ENCODE data around the gene SEC61B.

SEC61B gene

DNA sequence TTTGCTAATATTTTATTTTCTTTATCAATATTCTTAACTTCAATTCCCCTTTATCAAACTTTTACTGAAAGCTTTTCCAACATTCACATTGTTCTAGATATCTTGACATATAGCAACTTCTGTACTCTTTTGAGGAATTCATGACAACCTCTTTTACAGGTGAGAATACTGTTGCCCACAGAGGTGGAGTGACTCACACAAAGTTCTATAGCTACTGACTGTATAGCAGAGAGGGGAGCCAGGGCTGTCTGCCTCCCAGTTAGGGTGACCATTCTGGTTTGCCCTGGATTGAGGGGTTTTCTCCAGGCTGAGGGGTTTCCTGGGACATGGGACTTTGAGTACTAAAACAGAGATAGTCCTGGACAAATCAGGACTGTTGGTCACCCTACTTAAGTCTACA, 16.2 kb downstream of the SEC61B start:
- DNase-seq = no peak

DNA sequence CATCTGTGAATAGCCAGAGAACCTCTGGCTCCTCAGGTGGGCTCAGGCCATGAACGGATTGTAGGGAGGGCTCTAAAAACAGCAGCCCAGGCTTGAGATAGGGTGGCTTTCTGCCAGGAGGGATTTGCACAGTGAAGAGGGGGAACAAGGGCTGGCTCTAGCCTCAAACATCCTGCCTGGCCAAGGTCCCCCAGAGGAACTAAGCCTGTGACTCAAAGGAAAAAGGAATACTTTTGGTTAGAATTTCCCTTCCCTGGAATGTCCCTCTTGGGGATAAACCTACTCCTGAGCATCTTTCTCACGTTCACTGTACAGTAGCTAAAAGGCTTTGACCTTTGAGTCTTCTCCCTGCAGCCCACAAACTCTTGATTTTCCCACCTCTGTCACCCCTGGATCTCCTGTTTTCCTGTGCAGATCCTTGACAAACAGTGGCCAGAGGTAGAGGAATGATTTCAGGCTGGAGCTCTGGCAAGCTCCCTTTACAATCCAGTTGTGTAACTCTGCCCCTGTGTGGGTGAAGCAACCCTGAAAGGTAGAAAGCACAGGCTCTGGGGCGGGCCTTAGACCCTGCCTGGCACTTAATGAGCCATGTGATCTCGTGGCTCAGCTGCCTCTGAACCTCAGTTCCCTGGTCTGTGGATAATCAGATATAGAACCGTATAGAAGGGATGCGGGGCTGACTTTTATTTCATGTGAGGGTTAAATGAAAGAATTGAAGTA, 17.4 kb downstream of the SEC61B start:
- DNase-seq = no peak

DNA sequence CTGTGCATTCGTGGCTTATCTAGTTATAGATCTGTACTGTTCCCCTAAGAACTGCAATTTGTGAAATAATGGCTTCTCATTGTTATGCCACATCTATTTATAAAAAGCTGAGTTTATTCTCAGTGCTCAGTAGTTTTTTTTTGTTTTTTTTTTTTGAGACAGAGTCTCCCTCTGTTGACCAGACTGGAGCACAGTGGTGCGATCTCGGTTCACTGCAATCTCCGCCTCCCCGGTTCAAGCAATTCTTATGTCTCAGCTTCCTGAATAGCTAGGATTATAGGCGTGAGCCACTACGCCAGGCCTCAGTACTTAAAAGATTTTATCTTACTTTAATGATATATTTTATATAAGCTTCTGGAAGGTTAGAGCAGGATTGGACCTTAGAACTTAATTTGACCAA, 19.0 kb downstream of the SEC61B start:
- no peak for DNase-seq

DNA sequence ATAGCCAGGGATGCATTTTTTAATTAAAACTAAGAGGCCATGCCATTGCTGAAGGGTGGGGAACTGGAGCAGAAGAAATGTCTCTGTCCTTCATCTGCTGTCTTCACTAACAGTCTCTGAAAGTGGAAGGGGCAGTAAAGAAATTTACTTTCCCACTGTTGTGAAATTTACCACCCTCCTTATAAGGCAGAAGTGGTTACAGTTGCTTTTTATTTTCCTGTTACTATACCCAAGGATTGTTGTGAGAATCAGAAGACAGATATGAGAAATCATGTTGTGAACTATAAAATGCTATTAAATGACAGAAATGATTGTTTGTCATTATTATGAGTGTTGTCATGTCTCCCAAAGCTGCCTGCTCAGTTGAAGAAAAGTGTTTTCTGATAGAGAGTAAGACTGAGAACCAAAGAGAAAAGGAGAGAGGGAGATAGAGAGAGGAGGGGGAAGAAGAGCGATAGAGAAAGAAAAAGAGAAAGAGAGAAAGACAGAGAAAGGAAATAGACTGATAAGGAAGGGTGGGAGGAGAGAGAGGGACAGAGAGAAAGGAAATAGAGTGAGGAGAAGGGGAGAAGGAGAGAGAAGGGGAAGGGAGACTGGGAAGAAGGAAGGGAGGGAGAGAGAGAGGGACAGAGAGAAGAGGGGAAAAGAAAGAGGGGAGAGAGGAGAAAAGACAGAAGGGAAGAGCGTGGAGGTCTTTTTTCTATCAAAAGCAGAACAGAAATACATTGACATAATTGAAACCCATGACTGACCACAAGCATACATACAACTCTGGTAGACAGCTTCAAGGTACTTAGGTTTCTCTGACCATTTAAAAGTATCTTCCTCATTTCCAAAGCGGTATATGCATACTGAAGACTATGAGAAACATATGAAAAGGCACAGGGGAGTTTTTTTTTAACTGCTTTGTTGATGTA, 22.5 kb downstream of the SEC61B start:
- DNase-seq = peak; percentile 30 to 45

DNA sequence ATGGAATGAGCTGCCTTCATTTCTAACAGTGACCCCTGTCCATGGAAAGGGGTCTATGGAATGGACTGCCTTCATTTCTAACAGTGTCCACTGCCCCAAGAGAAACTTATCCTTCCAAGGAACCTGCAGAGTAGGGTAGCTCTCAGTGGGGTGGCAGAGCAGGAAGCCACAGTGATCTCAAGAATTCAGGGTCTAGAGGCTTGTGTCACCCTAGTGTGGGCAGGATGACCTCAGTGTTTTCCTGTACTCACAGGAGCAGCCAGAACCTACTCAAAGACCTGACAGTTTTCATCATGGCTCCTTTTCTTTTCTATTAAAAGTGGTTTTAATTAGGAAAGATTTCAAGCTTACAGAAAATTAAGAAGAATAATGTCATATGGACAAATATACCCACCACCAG, 27.5 kb downstream of the SEC61B start:
- peak in 1 of 2 donors; percentile 55 for DNase-seq

DNA sequence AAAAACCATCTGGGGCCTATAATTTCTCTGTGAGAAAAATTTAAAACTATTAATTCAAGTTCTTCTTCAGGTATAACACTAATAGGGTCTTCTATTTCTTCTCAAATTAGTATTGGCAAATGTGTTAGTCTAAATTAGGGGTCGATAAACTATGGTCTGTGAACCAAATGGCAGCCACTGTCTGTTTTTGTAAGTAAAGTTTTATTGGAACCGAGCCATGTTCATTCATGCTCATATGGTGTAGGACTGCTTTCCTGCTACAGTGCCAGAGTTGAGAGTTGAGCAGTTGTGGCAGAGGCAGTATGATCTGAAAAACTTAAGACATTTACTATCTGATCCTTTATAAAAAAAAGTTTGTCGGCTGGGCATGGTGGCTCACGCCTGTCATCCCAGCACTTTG, 29.1 kb downstream of the SEC61B start:
- no peak for DNase-seq

DNA sequence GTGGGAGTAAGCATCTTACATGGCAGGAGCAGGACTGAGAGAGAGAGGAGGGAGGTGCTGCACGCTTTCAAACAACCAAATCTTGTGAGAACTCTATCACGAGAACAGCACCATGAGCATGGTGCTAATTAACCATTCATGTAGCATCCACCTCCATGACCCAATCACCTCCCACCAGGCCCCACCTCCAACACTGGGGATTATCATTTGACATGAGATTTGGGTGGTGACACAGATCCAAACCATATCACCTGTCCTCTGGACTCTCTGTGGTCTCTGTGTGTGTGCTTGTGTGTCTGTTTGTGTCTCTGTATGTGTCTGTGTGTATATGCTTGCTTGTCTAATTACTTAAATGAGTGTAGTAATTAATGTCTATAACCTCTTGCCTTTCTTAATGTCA, 31.1 kb downstream of the SEC61B start:
- no peak for DNase-seq

DNA sequence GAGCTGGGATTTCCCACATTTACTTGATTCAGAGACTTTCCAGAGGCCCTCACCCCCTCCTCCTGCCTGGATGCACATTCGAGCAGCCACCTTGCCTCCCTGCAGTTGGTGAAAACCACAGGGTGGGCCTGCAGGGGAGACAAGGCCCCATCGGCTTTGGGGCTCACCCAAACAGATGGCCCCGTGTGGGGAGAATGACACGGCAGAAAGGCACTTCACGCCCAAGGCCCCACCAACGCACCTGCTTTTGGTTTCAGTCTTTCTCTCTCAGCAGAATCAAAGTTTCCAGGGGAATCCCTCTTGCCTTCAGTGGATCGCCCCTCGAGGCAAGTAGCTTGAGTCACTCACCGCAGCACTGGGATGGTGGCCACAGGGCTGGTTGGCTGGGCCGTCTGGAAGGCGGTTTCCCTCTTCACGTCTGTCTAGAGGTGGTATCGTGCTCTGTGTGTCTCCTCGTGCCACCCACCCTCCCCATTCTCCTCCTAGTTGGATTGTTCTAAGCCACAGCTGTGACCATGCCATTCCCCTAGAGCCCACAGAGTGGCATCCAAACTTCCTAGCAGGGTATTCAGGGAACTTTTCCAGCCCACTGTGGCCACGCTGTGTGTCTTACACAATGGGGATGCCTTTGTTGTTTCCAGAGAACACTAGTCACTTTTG, 31.8 kb downstream of the SEC61B start:
- DNase-seq = no peak

DNA sequence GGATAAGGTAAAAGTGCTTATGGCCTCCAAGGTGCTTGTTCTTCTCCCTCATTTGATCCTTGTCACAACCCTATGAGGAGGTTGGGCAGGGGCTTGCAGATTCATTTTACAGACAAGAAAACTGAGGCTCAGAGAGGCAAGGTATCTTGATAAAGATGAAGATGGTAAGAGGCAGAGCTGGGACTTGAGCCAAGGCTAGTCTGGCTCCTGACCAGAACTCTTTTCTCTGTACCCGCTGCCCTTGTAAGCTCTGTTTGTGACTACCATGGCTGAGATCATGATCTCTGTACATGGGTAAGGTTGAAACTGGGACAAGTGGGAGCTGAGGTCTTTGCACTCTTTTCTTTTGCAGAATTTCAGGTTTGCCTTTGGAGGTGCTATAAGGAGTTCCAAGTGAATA, 33.6 kb downstream of the SEC61B start:
- DNase-seq = no peak

DNA sequence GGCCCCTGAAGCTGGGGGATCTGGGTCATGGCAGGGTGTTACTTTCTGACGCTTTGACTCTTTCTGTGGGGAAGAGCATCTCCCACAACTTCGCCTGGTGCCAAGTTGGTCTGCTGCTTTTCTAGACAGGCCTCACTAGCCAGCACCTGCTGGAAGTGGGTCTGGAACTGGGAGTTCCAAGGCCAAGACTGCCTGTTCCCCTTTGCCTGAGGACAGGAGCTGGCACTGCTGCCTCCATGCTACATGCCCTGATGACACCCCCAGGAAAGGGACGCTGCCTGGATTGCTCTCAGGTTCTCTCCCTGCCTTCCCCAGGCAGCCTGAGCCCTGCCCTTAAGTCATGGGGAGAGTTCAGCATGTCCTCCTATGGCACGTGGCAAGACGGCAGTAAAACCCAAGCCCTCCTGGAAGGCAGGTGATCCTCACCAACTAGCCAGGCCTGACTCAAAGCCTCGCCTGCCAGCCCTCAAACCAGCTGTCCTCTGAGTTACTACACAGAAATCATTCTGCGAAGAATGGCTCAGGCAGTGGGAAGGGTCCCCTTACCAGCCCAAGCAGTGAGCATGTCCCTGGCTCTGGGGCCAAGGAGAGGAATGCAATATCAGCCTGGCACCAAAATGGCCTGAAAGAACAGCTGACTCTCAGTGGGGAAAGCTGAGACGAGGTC, 35.8 kb downstream of the SEC61B start:
- DNase-seq = no peak

DNA sequence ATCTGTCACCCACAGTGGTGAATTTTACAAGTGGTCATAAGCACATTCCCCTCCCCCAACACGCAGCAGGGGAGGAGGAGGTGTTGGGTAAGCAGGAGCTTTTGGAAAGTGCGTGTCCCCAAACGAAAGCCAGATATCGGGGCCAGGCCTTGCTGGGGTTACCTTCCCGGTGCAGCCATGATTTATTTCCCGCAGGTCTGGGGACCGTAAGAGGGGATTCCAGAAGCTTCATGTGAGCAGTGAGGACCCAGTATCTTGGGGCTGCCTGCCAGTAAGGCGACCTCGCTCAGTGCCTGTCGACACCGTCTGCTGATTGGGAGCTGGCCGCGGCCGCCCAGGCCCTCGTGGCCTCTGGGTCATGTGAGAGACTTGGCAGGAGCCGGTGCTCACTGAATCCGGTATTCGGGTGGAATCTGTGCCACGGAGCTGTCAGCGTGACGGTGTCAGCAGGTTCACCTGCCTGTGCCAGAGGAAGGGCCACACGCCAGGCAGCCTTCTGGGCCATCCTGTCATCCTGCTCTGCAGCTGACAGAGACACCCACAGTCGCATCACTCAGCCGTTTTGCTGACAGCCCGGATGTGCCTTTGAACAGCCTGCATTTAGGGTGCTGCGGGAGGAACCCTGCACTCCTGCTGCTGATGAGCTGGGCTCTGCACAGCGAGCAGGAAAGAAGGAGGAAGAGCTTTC, 37.3 kb downstream of the SEC61B start:
- peak; percentile 32 to 60 for DNase-seq

DNA sequence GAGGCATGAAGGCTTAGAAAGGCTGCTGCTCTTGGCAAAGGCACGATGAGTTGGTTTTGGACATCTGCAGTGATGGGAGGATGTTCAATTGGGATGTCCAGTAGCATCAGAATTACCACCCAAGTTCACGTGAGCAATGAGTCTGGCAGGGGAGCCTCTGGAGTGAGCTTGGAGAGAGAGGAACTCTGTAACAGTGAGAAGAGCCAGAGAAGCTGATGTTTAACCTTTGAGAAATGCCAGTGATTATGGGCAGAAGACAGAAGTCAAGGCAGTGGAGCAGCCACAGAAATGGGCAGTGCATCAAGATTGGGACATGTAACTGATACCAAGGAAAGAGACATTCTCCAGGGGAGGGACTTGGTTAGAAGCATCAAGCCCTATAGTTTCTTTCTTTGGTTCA, 39.8 kb downstream of the SEC61B start:
- DNase-seq = no peak

DNA sequence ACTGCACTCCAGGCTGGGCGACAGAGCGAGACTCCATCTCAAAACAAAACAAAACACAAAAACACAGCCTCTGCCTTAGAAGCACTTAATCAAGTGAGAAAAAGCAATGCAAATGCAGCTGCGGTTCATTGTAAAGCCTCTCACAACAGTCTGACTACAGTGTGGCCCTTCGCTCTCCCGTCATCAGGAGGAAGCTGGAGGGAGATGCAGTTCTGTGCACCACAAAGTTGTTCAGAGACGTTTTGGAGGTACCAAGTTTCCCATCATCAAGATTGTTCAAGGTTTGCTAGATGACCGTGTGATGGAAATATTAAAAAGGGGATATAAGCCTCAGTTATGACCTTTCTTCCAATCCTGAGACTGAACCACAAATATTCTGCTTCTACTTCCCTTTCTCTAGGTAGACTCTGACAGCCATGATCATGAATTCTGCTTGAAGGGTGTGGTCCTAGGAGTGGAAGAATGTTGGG, 40.9 kb downstream of the SEC61B start:
- DNase-seq = no peak

DNA sequence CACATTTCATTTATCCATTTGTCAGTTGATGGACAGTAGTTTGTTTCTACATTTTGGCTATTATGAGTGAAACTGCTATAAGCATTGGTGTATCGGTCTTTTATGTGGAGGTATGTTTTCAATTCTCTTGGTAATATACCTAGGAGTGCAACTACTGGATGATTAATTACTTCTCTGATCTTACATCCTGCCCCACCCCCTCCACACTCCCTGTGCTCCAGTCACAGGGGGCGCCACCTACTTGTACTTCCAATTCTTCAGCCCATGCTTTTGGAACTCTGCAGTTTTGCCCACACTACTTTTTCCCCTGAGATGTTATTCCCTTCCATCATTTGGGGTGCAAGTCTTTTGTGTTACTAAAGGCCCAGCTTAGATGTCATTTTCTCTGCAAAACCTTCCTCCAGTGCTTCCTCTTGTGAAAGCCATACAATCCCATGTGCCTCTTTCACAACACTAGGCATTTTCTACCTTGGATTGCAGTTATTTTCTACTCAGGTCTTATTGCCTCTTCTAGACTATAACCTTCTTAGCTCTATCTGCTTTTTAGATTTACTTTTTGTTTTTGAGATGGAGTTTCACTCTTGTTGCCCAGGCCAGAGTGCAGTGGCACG, 42.1 kb downstream of the SEC61B start:
- peak; percentile 44 to 55 for DNase-seq

DNA sequence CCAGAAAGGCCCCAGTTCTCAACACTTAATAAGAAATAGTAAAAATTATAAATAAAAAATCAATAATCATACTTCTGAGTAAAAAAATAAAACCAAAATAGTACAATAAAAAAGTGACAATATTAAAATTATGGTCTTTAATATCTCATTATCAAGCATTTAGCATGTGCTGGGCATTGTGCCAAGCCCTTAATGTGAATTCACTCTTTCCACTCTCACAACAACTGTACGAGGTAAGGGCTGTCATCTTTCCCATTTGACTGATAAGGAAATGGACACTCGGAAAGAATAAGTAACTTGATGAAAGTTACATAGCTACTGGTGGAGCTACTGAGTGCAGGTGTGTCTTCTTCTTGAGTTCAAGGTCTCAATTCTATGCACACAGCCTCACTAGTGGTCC, 43.6 kb downstream of the SEC61B start:
- no peak for DNase-seq

DNA sequence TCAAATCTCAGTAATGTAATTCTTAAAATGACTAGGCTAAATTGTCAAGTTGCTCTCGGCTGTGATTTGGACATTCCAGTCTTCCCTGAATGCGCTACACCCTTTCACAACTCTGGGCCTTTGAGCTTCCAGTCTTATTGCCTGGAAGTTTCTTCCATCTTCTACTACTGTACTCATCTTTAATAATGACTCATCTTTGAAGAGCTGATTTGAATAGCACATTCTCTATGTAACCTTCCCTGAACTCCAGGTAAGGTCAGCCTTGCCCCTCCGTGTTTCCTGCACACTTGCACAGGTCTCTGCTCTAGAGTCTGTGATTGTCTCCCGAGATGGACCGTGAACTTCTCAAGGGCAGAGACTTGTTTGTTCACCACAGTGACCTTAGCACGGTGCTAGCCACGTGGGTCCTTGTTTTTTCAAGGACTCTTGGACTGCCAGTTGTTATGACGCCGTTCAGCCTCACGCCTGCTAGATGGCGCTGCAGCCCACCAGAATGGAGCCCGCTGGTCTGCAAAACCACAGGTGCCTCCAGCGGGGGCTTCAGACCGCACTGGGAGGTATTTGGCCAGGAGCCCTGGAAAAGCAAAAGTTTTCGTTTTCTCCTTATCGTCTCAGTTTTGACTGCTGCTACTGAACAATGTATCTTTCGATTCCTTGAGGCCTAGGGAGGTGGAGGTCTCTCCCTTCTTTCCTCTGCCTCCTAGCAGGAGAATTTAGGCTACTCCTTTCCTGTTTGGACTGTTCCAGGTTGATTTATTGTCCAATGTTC, 44.4 kb downstream of the SEC61B start:
- peak; percentile 66 to 76 for DNase-seq

DNA sequence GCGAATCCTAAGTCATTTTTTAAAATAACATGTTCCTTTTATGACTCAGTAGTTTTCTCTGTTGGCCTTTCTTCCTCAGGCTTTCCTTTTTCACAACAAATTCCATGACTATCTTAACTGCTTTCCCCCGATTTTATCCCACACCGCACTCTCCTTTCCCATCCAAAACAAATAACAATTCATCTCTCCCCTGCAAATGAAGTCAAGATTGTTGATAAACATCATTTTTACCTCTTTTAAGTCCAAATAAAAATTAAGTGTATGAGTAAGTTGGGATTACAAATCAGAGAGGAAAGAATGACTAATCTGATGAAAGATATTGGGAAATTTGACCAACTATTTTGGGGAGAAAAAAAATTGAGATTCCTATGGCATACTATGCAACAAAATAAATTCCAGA, 47.3 kb downstream of the SEC61B start:
- no peak for DNase-seq

DNA sequence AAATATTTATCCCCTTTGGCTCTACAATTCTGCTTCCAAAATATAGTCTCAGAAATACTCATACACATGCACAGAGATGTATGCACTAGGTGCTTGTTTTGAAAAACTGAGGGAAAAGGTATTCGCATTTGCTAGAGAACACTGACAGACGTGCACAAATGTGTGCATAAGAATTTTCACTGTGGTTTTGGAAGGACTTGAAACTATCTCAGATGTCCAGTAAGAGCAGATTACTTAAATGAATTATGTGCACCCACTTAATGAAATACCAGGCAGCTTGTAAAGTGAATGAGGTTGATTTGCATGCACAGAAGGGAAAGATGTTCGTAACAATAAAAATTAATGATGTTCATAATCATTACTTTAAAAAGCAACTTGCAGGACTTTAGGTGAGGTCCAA, 48.4 kb downstream of the SEC61B start:
- no peak for DNase-seq

DNA sequence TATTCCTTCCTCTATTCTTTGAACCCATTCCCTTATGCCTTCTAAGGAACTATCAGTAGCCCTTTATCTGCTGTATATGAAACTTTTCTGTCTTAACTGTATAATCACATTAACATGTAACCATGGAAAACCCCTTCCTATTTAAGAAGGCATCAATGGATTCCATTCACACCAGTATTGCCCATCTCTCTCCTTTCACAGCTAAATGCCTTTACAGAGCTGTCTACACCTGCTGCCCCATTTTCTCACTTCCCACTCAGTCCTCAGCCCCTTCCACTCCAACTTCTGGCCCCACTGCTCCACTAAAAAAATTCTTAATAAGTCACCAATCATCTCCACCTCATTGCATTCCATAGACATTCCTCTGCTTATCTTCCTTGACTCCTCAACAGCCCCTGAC, 50.8 kb downstream of the SEC61B start:
- DNase-seq = no peak

DNA sequence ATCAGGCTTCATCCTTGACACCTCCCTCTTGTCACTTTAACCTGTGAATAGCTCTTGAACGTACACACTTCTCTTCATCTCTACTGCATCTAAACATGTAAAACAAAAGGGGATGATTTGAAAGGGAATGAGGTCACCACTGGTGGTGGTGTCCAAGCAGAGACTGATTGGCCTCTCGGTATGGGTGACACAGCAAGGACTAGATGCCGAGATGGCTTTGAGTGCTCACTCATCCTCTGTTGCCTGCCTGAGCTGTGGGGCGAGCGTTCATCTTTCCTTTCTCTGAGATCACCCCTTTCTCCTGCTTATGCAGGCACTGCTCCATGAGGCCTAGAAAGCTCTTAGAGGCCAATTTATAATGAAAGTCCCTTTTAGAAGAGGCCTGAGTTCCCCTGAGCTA, 51.9 kb downstream of the SEC61B start:
- no peak for DNase-seq

DNA sequence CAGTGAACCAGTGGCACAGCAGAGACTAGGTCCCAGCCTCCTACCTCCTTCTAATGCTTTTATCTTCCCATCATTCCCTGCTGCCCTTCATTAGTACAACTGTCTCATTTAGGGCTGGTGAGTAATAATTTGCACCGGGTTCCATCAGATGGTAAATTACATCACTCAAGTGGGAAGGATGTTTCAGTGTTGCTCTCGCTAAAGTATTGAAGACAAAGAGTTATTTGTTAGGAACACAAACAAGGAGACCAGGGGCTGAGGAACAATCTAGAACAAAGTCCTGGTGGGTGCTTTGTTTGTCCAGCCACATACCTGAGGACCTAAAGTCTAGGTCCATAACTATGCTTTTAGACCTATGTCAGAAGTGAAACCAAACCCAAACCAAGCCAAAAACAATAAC, 52.4 kb downstream of the SEC61B start:
- DNase-seq = no peak
